Thyroid gland (tissue), 4 donors: ENCODE measurements around the gene SEMA5B.

Experiments
- CTCF ChIP-seq, 6 experiments: fragments of 200-600 bp in 3 of 6; fragments of 450-650 bp in 3 of 6; sonication (generic) in 3 of 6; IDR thresholded peaks; one replicate each; pipeline ENCODE4 v1.5.1; 2016 to 2019; ENCODE audit warnings: antibody characterized with exemption in 6 of 6, mild to moderate bottlenecking in 2 of 6, inconsistent platforms in 1 of 6, moderate library complexity in 1 of 6
- POLR2A ChIP-seq, 2 donors: fragments of 450-650 bp; IDR thresholded peaks; one replicate each; pipeline ENCODE4 v1.6.1; 2017; ENCODE audit warnings: antibody characterized with exemption in 2 of 2, mild to moderate bottlenecking in 2 of 2, moderate library complexity in 1 of 2

GRCh38 chr3:122994954-122995353, 32.6 kb downstream of the SEMA5B start:
- TF ChIP-seq POLR2A (IDR thresholded peaks at IDR 0.05), result no peak
- TF ChIP-seq CTCF (IDR thresholded peaks at IDR 0.05), result no peak
